Fibroblast of villous mesenchyme (primary cell): ENCODE data around the gene ZNF396. TPM values are rescaled to one million over a fixed set of nuclear protein-coding genes. Genes with fewer than 3 reads are reported as not detected.

Source experiments
- DNase-seq: peaks from one replicate; pipeline ENCODE4 v3.0.0-alpha.2; 2010; ENCODE audit warnings: low read depth
- H3K4me3 ChIP-seq: 2 replicates; pipeline ENCODE4 v1.5.1; 2011; ENCODE audit warnings: low read depth, mild to moderate bottlenecking, low read length
- total RNA-seq: library from RNA; depleted of rRNA; stranded (reverse); fragments of >200 nt; gene quantifications from 2 replicates; pipeline ENCODE4 v1.2.3, GENCODE V29; 2012
- TF ChIP-seq, protein P1 (sequence below): IDR thresholded peaks from 2 replicates; pipeline ENCODE4 v1.5.1; 2012; ENCODE audit warnings: low read depth, mild to moderate bottlenecking, low read length; ENCODE audit not compliant: insufficient read depth

ZNF396 gene
- total RNA-seq, 1 donor, result 1.3 TPM

DNA sequence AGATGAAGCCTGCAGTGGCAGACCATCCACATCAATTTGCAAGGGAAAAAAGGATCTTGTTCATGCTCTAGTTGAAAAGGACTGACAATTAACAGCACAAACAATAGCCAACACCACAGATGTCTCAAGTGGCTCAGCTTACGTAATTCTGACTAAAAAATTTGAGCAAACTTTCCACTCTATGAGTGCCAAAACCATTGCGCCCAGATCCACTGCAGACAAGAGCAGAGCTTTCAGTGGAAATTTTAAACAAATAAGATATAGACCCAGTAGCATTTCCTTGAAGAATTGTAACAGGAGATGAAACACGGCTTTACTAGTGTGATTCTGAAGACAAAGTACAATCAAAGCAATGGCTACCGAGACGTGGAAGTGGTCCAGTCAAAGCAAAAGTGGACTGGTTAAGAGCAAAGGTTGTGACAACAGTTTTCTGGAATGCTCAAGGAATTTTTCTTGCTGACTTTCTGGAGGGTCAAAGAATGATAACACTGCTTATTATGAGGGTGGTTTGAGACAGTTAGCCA is 12.0 kb upstream of the ZNF396 start:
- peak; percentile 81 for DNase-seq
- TF ChIP-seq, protein P1, sequence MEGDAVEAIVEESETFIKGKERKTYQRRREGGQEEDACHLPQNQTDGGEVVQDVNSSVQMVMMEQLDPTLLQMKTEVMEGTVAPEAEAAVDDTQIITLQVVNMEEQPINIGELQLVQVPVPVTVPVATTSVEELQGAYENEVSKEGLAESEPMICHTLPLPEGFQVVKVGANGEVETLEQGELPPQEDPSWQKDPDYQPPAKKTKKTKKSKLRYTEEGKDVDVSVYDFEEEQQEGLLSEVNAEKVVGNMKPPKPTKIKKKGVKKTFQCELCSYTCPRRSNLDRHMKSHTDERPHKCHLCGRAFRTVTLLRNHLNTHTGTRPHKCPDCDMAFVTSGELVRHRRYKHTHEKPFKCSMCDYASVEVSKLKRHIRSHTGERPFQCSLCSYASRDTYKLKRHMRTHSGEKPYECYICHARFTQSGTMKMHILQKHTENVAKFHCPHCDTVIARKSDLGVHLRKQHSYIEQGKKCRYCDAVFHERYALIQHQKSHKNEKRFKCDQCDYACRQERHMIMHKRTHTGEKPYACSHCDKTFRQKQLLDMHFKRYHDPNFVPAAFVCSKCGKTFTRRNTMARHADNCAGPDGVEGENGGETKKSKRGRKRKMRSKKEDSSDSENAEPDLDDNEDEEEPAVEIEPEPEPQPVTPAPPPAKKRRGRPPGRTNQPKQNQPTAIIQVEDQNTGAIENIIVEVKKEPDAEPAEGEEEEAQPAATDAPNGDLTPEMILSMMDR, result no peak
- H3K4me3 ChIP-seq, result no peak overlapping the region

DNA sequence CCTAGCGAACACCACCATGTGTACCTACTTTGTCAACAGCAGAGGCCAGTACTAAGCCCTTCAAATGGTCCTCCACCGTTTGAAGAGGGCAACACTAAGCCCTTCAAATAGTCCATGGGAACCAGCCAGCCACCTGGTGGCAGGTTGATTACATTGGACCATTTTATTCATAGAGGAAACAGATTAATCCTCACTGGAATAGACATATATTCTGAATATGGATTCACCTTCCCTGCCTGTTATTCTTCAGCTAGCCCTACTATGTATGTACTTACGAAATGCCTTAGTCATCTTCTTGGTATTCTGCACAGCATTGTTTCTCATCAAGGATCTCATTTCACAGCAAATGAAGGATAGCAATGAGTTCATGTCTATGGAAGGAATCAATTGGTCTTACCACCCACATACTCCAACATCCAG is 10.0 kb upstream of the ZNF396 start:
- TF ChIP-seq, protein P1, result no peak
- H3K4me3 ChIP-seq, result no peak overlapping the region
- no peak for DNase-seq

DNA sequence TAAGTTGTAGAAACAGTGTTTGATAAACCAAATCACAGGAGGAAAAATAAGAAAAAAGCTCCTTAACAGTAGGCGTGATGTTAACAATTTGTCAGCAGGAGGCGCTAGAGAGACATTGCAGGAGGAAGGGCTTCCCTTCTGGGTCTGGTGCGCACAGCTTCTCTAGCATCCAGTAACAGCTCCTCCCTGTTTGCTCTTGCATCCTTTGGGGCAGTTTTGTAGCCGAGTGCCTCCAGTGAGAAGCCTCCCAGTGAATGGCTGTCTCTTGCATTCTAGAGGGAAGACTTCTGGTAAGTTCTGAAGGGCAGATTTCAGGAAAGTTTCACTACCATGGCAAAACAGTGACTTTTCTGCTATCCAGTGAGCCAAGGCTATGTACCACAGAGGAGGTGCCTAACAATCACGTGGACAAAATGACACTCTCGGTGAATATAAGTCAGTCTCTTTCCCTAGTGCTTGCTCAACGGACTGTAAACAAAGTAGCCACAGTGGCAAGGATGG is 9.5 kb upstream of the ZNF396 start:
- DNase-seq, result peak; percentile 89
- no peak overlapping the region for H3K4me3 ChIP-seq
- TF ChIP-seq, protein P1, result peak; percentile 94

DNA sequence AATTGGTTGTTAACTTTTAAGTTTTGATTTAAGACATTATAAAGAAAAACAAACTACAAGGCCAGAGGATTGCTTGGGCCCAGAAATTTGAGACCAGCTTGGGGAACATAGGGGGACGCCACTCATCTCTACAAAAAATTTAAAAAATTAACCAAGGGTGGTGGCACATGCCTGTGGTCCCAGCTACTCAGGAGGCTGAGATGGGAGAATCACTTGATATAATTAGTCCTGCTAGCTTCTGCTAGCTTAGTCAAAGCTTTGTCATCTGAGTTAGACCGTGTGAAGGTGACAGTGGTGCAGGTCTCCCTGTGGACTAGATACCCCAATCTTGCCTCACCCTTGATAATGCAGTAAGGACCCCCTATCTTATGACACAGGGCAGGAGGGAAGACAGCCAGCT is 6.0 kb upstream of the ZNF396 start:
- no peak for DNase-seq
- TF ChIP-seq, protein P1, result no peak
- H3K4me3 ChIP-seq, result no peak overlapping the region

DNA sequence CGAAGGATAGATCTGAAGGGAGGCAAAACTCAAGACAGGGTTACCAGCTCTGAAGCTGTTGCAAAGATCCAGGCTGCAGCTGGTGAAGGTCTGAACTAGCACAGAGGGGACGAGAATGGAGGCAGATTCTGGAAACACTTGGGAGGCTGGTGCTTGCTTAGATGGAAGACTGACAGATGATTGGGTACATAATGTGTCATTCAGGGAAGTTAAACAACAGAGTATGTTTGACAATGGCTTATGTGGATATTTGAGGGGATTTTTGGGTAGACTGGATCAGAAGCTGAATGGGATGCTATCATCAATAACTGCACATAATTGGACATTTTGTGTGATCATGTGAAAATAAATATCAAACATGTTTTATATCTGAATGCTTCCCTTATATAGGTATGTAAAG is 2.3 kb upstream of the ZNF396 start:
- DNase-seq, result no peak
- TF ChIP-seq, protein P1, result no peak
- H3K4me3 ChIP-seq, result no peak overlapping the region

DNA sequence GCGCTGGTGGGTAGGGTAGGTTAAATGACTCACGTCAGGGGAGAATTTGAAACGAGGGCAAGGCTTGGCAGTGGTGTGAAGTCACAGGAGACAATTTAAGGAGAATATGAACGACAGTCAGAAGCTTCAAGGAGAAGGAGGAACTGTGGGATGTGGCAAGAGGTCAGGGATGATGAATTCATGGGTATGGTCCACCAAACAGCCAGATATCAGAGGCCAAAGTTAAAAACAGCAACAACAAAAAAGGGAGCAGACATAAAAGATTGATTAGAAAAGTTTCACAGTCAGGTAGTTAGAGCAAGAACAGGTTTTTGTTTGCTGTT is 1.4 kb upstream of the ZNF396 start:
- TF ChIP-seq, protein P1, result no peak
- H3K4me3 ChIP-seq, result no peak overlapping the region
- no peak for DNase-seq
